Epithelial cell of proximal tubule (primary cell): ENCODE results near the gene GCG. TPM values are rescaled to one million over a fixed set of nuclear protein-coding genes. Genes with fewer than 3 reads are reported as not detected.

Experiments
- DNase-seq: peaks from one replicate; pipeline ENCODE4 v3.0.0-alpha.2; 2011; ENCODE audit warnings: low read depth
- H3K4me3 ChIP-seq: 2 replicates; pipeline ENCODE4 v1.5.1; 2011; ENCODE audit warnings: low read depth, mild to moderate bottlenecking, low read length
- total RNA-seq: library from RNA; depleted of rRNA; stranded (reverse); fragments of >200 nt; gene quantifications from 2 replicates; pipeline ENCODE4 v1.2.3, GENCODE V29; 2015
- TF ChIP-seq, protein P1 (sequence below): conservative IDR thresholded peaks from 2 replicates; pipeline ENCODE4 v1.5.1; 2012; ENCODE audit warnings: low read depth, mild to moderate bottlenecking, low read length

Gene GCG
- total RNA-seq, 1 donor from 2014 or later = not detected

- no peak for DNase-seq
- TF ChIP-seq, protein P1, sequence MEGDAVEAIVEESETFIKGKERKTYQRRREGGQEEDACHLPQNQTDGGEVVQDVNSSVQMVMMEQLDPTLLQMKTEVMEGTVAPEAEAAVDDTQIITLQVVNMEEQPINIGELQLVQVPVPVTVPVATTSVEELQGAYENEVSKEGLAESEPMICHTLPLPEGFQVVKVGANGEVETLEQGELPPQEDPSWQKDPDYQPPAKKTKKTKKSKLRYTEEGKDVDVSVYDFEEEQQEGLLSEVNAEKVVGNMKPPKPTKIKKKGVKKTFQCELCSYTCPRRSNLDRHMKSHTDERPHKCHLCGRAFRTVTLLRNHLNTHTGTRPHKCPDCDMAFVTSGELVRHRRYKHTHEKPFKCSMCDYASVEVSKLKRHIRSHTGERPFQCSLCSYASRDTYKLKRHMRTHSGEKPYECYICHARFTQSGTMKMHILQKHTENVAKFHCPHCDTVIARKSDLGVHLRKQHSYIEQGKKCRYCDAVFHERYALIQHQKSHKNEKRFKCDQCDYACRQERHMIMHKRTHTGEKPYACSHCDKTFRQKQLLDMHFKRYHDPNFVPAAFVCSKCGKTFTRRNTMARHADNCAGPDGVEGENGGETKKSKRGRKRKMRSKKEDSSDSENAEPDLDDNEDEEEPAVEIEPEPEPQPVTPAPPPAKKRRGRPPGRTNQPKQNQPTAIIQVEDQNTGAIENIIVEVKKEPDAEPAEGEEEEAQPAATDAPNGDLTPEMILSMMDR = no peak
- H3K4me3 ChIP-seq = no peak overlapping the region
Observed at GRCh38 chr2:162172802-162173370, 20.8 kb upstream of the GCG start.

DNA sequence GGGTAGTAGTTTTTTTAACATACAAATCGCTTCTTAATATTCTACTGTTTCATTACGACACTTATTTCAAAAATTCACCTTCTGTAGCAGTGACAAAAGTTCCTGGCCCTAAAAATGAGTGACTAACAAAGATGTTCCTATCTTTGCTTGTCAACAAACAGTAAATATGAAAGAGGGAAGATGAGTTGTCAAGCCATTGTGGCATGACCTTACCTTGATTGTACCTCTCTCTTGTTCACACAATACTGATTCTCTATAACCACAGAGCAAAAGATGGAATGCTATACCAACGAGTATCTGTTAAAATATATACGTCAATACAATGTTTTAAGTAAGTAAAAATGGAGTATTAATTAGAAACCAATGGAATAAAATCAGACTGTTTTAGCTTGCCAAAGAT is 14.7 kb upstream of the GCG start:
- no peak overlapping the region for H3K4me3 ChIP-seq
- DNase-seq = no peak
- TF ChIP-seq, protein P1 = no peak

GRCh38 chr2:162166174-162166573 is 14.1 kb upstream of the GCG start:
- no peak for DNase-seq
- TF ChIP-seq, protein P1 = no peak
- no peak overlapping the region for H3K4me3 ChIP-seq

DNA sequence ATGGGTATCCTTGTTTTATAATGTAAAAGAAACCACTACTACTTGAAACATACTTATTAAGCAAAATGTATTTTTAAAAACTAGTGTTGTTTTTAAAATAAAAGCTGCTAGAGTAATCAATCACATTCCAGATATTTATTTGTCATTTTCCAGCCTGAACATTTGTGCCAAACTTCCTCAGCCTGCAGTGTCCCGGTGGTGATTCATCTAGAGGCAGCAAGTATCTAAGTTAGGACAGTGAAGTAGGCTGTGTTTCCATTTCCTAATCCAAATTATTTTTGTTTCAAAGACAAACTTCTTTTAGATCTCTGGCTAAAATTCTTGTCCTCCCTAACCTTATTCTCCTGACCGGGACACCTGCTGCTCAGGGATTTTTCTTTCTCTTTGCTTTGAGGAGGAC is 12.8 kb upstream of the GCG start:
- H3K4me3 ChIP-seq = no peak overlapping the region
- DNase-seq = no peak
- TF ChIP-seq, protein P1 = no peak

GRCh38 chr2:162159446-162159845 is 7.4 kb upstream of the GCG start:
- no peak for DNase-seq
- TF ChIP-seq, protein P1 = no peak
- H3K4me3 ChIP-seq = no peak overlapping the region

DNA sequence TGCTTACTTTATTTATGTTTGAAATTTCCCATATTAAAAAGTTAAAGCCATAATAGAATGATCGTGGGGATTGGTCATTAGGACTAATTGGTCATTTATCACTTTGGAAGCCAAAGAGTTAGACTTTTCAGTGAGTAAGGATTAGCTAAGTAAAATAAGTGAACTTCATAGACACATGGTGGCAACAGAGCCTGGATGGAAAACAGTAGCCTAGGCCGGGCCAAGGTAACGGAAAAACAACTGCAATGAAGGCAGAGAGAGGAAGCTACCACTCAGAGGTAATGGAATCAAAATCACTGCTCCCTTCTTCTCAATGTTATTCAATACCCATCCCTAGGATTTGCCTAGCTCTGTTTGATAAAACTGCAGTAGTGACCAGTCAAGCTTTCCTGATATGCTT is 4.1 kb upstream of the GCG start:
- DNase-seq = no peak
- no peak overlapping the region for H3K4me3 ChIP-seq
- TF ChIP-seq, protein P1 = no peak

- TF ChIP-seq, protein P1 = peak; percentile 56
- H3K4me3 ChIP-seq = no peak overlapping the region
- DNase-seq = no peak
Observed at GRCh38 chr2:162155093-162155492, 3.0 kb upstream of the GCG start.
